GM13976 (cell line): ENCODE measurements around the gene VIPR2.

ENCODE experiments used
- DNase-seq: peaks from one replicate; pipeline ENCODE4 v3.0.0; 2012; ENCODE audit warnings: low spot score
- in situ Hi-C: fragments of 300-500 bp; cut with MboI; formaldehyde crosslinking; loops from one replicate; pipeline ENCODE4 v1.12.0; 2022; ENCODE audit warnings: low sequenced_read_pairs, mixed read lengths, inconsistent platforms; ENCODE audit not compliant: unreplicated experiment
- TF ChIP-seq, protein P1 (sequence below): IDR thresholded peaks from 2 replicates; pipeline ENCODE4 v1.5.1; 2012; ENCODE audit warnings: borderline replicate concordance, mild to moderate bottlenecking; ENCODE audit not compliant: insufficient read depth; ENCODE audit errors: extremely low read depth, missing control alignments, control extremely low read depth

The VIPR2 gene

DNA sequence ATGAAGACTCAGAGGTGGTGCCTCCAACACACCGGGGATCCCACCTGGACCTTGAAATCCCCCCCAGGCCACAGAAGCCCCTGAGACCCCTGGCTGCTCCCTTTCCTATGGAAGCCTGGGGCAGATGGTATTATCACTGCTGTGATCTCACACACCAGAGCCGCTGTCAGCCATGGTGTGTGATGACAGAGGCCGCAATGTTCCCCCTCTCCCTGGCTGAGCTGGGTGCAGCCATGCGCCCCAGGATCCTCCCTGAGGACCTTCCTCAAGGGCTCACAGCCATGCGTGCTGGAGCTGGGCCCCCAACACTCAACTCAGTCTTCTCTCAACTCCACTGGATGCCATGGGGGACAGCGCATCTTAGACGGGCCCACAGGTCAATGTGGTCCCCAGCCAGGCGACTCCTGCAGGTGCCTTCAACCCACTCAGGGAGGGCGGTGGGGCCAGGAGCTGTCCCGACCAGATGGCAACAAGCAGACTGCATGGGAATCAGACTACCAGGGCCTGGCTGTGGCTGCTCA is 44.9 kb downstream of the VIPR2 start:
- in situ Hi-C loops = no loop called here

DNA sequence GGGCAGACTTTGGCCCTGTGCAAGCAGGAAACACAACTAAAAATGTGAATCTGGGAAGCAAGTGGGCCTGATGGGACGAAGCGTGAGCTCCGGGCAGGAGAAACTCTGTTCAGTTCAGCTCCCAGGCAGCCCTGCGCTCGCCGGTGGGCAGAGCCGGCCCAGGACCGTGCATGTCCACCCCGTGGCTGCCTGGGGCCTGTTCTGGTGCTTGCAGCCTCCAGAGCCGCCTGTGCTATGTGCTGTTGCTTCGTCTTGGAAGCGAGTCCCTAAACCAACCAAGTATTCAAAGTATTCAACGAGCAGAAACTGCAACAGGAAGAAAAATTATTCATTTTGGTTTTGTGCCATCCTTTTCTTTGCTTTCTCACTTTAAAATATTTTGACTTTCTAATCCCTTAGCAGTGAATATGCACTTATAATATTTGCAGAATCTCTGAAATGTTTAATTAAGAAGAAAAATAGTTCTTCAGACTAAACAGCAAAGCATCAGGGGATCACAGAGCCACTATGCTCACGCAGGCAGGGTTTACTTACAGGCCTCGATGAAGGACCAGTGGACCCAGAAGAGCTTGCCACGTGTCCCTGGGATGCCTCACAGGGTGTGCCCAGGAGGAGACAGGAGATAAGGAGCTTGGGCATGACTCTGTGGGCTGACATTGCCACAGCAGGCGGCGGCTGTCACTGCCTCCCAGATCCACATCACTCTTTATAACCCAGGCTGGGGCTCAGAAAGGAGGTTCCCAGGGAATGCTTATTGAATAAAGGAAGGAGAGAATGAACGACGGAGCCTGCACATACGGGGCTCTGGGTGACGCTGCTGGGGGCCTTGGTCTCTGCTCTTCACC is 45.6 kb downstream of the VIPR2 start:
- DNase-seq = no peak
- in situ Hi-C loops = no loop called here
- TF ChIP-seq, protein P1, sequence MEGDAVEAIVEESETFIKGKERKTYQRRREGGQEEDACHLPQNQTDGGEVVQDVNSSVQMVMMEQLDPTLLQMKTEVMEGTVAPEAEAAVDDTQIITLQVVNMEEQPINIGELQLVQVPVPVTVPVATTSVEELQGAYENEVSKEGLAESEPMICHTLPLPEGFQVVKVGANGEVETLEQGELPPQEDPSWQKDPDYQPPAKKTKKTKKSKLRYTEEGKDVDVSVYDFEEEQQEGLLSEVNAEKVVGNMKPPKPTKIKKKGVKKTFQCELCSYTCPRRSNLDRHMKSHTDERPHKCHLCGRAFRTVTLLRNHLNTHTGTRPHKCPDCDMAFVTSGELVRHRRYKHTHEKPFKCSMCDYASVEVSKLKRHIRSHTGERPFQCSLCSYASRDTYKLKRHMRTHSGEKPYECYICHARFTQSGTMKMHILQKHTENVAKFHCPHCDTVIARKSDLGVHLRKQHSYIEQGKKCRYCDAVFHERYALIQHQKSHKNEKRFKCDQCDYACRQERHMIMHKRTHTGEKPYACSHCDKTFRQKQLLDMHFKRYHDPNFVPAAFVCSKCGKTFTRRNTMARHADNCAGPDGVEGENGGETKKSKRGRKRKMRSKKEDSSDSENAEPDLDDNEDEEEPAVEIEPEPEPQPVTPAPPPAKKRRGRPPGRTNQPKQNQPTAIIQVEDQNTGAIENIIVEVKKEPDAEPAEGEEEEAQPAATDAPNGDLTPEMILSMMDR = no peak

More for the DNA sequence above, 44.9 kb downstream of the VIPR2 start:
- no peak for DNase-seq
- TF ChIP-seq, protein P1 = no peak

DNA sequence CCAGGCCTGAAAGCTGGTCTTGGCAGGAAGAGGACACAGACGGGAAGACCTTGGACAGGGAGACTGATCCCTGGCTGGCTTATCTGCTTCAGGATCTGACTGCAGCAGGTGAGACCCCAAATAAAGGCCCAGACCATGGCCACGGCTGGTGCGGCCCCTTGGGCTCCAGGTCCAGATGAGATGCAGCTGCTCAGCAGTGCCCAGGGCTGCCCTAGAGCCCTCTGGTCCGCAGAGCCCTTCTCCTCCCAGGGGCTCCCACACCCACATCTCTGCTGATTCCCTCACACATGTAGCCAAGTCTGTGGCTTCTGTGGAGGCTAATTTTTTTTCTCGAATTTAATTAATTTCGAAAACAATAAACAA is 46.3 kb downstream of the VIPR2 start:
- TF ChIP-seq, protein P1 = no peak
- no peak for DNase-seq
- in situ Hi-C loops = no loop called here

- DNase-seq = no peak
- in situ Hi-C loops = no loop called here
- TF ChIP-seq, protein P1 = no peak
These were observed 46.8 kb downstream of the VIPR2 start for GRCh38 chr7:159097661-159098423.

DNA sequence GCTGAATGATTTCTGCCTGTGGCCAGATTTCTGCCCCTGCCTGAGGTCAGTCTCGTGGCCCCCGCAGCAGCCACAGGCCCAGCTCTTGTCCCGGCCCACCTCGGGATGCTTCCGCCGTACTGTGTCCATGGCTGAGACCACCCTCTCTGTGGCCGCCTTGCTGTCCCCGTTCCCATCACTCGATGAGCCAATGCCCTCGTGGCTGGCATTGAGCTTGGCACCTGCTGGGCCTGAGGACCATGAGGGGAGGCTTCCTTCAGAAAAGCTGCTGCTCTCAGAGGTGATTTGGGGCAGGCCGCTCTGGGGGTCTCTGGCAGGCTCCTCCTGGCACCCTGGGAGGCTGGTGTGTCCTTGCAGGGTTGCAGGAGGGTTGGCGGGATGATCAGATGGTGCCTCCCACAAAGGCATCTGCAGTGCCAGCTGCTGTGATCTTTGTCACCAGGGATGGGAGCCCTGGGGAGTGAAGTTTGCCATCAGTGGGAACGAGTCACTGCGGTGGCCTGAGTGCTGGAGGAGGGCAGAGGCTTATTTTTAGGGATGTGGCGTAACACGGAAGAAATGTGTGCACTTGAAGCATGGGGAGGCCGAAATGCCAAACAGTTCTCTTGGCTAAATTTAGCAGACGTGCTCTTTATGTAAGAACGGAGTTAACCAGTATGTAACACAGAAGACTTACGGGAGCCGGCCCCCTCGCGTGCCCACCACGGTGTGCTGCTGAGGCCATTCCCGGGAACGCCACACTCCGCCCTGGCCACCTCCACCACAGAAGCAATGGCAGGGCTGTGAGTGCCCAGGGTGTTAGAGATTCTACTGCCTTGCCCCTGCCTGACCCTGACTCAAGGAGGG is 47.7 kb downstream of the VIPR2 start:
- DNase-seq = no peak
- in situ Hi-C loops = no loop called here
- TF ChIP-seq, protein P1 = no peak

- DNase-seq = no peak
- TF ChIP-seq, protein P1 = no peak
- in situ Hi-C loops = no loop called here
These were observed 48.7 kb downstream of the VIPR2 start for GRCh38 chr7:159095979-159096411.
